Mesenchymal stem cell (in vitro differentiated cells and primary cell): ENCODE data around the gene NOMO2.
"Not testable (repeated sequence)": the region's sequence is repeated elsewhere in the genome, so short reads cannot be mapped to it uniquely, and the experiment has no call there.

Experiments used
- DNase-seq: peaks from one replicate; pipeline ENCODE4 v3.0.0-alpha.2; 2013
- H2AFZ ChIP-seq: one replicate; pipeline ENCODE4 v1.6.1; 2013; ENCODE audit warnings: low read depth, mild to moderate bottlenecking, control low read depth, inconsistent platforms, low read length, moderate library complexity
- H2AK5ac ChIP-seq: 2 replicates; pipeline ENCODE4 v1.6.1; 2013; ENCODE audit warnings: low read length, moderate library complexity, mild to moderate bottlenecking, inconsistent platforms; ENCODE audit not compliant: severe bottlenecking
- H2BK120ac ChIP-seq: one replicate; pipeline ENCODE4 v1.6.1; 2013; ENCODE audit warnings: low read depth, mild to moderate bottlenecking, inconsistent platforms, low read length, moderate library complexity
- H2BK12ac ChIP-seq, 2 experiments: one replicate each; pipeline ENCODE4 v1.6.1; 2013; ENCODE audit warnings: inconsistent platforms in 2 of 2, low read length in 2 of 2, mild to moderate bottlenecking in 2 of 2, moderate library complexity in 2 of 2, control low read depth in 1 of 2
- H2BK15ac ChIP-seq: one replicate; pipeline ENCODE4 v1.6.1; 2013; ENCODE audit warnings: mild to moderate bottlenecking, low read depth, inconsistent platforms; ENCODE audit not compliant: poor library complexity, severe bottlenecking
- H2BK5ac ChIP-seq: 2 replicates; pipeline ENCODE4 v1.6.1; 2013; ENCODE audit warnings: low read depth, mild to moderate bottlenecking, low read length, control low read depth, inconsistent platforms; ENCODE audit not compliant: poor library complexity, severe bottlenecking
- H3K14ac ChIP-seq, 2 experiments: one replicate each; pipeline ENCODE4 v1.6.1; 2013; ENCODE audit warnings: inconsistent platforms in 2 of 2, low read length in 2 of 2, control low read depth in 1 of 2, mild to moderate bottlenecking in 1 of 2, moderate library complexity in 1 of 2
- H3K18ac ChIP-seq, 2 experiments: one replicate each; pipeline ENCODE4 v1.6.1; 2013; ENCODE audit warnings: inconsistent platforms in 2 of 2, low read length in 2 of 2, control low read depth in 1 of 2, low read depth in 1 of 2, mild to moderate bottlenecking in 1 of 2
- H3K23ac ChIP-seq, 2 experiments: one replicate each; pipeline ENCODE4 v1.6.1; 2013; ENCODE audit warnings: inconsistent platforms in 2 of 2, low read length in 2 of 2, mild to moderate bottlenecking in 2 of 2, moderate library complexity in 2 of 2, control low read depth in 1 of 2
- H3K27ac ChIP-seq: 2 replicates; pipeline ENCODE4 v1.5.1; 2013; ENCODE audit warnings: mild to moderate bottlenecking, moderate library complexity, low read length, control low read depth, inconsistent platforms; ENCODE audit not compliant: poor library complexity, severe bottlenecking
- H3K27me3 ChIP-seq, 2 experiments: 2 replicates each; pipeline versions ENCODE4 v1.6.1 to v1.7.0; 2013; ENCODE audit warnings: low read length in 2 of 2, mild to moderate bottlenecking in 2 of 2, moderate library complexity in 2 of 2, control low read depth in 1 of 2, inconsistent platforms in 1 of 2; ENCODE audit not compliant: control insufficient read depth in 1 of 2, insufficient read depth in 1 of 2
- H3K36me3 ChIP-seq, 2 experiments: 2 replicates each; pipeline versions ENCODE4 v1.6.1 to v1.7.0; 2013; ENCODE audit warnings: low read length in 2 of 2, control low read depth in 1 of 2, inconsistent platforms in 1 of 2, low read depth in 1 of 2, mild to moderate bottlenecking in 1 of 2; ENCODE audit not compliant: insufficient read depth in 2 of 2, control insufficient read depth in 1 of 2
- H3K4ac ChIP-seq, 2 experiments: one replicate each; pipeline ENCODE4 v1.6.1; 2013; ENCODE audit warnings: inconsistent platforms in 2 of 2, low read length in 2 of 2, mild to moderate bottlenecking in 2 of 2, moderate library complexity in 2 of 2, control low read depth in 1 of 2, low read depth in 1 of 2
- H3K4me1 ChIP-seq: 2 replicates; pipeline ENCODE4 v1.6.1; 2013; ENCODE audit warnings: low read depth, low read length, control low read depth; ENCODE audit not compliant: control insufficient read depth, insufficient read depth
- H3K4me2 ChIP-seq: 2 replicates; pipeline ENCODE4 v1.6.1; 2013; ENCODE audit warnings: low read length, mild to moderate bottlenecking, inconsistent platforms; ENCODE audit not compliant: poor library complexity, severe bottlenecking
- H3K4me3 ChIP-seq, 2 experiments: 2 replicates each; pipeline versions ENCODE4 v1.5.1 to v1.7.0; 2013; ENCODE audit warnings: low read length in 2 of 2, mild to moderate bottlenecking in 2 of 2, control low read depth in 1 of 2, low read depth in 1 of 2; ENCODE audit not compliant: insufficient read depth in 1 of 2
- H3K79me1 ChIP-seq: replicated peaks from 2 replicates; pipeline ENCODE4 v1.6.1; 2013; ENCODE audit warnings: mild to moderate bottlenecking, control low read depth, low read length, inconsistent platforms; ENCODE audit not compliant: poor library complexity, severe bottlenecking
- H3K9ac ChIP-seq: 2 replicates; pipeline ENCODE4 v1.7.0; 2013; ENCODE audit warnings: mild to moderate bottlenecking, low read length, moderate library complexity
- H3K9me3 ChIP-seq: 2 replicates; pipeline ENCODE4 v1.7.0; 2013; ENCODE audit warnings: mild to moderate bottlenecking, low read length; ENCODE audit not compliant: control insufficient read depth
- H4K8ac ChIP-seq: one replicate; pipeline ENCODE4 v1.6.1; 2013; ENCODE audit warnings: inconsistent platforms, mild to moderate bottlenecking, low read length, moderate library complexity
- H4K91ac ChIP-seq: one replicate; pipeline ENCODE4 v1.6.1; 2013; ENCODE audit warnings: mild to moderate bottlenecking, low read length, inconsistent platforms
- WGBS: methylation state at CpG from one replicate; pipeline ENCODE4 v1.1.7; 2013; ENCODE audit warnings: mixed read lengths; 5-methylcytosine and 5-hydroxymethylcytosine counted together

NOMO2 gene

GRCh38 chr16:18492118-18492897, 69.6 kb downstream of the NOMO2 start:
- H3K79me1 ChIP-seq, H3K27me3 ChIP-seq, DNase-seq, H3K23ac ChIP-seq, H3K14ac ChIP-seq, H3K36me3 ChIP-seq, H3K4me1 ChIP-seq, H2AFZ ChIP-seq, H3K4me2 ChIP-seq, H3K18ac ChIP-seq, H2BK5ac ChIP-seq, H2BK12ac ChIP-seq, H2AK5ac ChIP-seq, H3K4me3 ChIP-seq, H2BK15ac ChIP-seq, H3K4ac ChIP-seq, H3K27ac ChIP-seq, H3K9me3 ChIP-seq, H3K9ac ChIP-seq, H2BK120ac ChIP-seq, H4K8ac ChIP-seq, H4K91ac ChIP-seq: not testable (repeated sequence)
- no CpG with 5 or more reads among the region's 11 CpGs for WGBS

DNA sequence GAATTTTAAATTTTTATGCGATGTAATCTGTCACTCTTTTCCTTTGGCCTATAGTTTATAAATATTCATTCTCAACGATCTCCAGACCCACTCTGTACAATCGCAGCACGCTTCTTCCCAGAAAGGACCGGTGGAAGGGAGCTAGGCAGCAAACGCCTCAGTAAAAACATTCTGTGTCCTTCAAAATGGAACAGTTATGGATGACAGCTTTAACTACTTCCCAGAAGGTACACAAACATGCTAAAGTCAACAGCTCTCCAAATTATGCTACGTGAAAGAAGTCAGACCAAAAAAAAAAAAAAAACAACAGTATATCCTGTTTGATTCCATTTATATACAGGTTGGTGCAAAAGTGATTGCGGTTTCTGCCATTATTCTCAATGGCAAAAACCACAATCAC, 125.9 kb downstream of the NOMO2 start:
- not testable (repeated sequence) for H2BK5ac ChIP-seq, H3K14ac ChIP-seq, H3K36me3 ChIP-seq, H3K4me1 ChIP-seq, H2BK12ac ChIP-seq, H3K18ac ChIP-seq, H2AFZ ChIP-seq, H3K27me3 ChIP-seq, H2BK15ac ChIP-seq, H3K23ac ChIP-seq, H4K8ac ChIP-seq, DNase-seq, H2BK120ac ChIP-seq, H4K91ac ChIP-seq, H3K9ac ChIP-seq, H3K4me3 ChIP-seq, H3K4ac ChIP-seq, H2AK5ac ChIP-seq, H3K79me1 ChIP-seq, H3K4me2 ChIP-seq, H3K9me3 ChIP-seq, H3K27ac ChIP-seq
- WGBS, result no CpG with 5 or more reads among the region's 8 CpGs

- not testable (repeated sequence) for H2BK15ac ChIP-seq, H2BK5ac ChIP-seq, H3K27me3 ChIP-seq, H2AK5ac ChIP-seq, H3K4me2 ChIP-seq, H3K79me1 ChIP-seq, H3K4me3 ChIP-seq, H3K4ac ChIP-seq, H2AFZ ChIP-seq, H3K36me3 ChIP-seq, H2BK120ac ChIP-seq, H4K8ac ChIP-seq, H4K91ac ChIP-seq, DNase-seq, H3K4me1 ChIP-seq, H3K27ac ChIP-seq, H2BK12ac ChIP-seq, H3K18ac ChIP-seq, H3K14ac ChIP-seq, H3K9me3 ChIP-seq, H3K23ac ChIP-seq, H3K9ac ChIP-seq
- WGBS, result no CpG with 5 or more reads among the region's 7 CpGs
Observed at GRCh38 chr16:18415827-18416226, 146.1 kb downstream of the NOMO2 start.

GRCh38 chr16:18409532-18410293, 152.2 kb downstream of the NOMO2 start:
- DNase-seq, H3K27ac ChIP-seq, H2AK5ac ChIP-seq, H3K14ac ChIP-seq, H3K4me3 ChIP-seq, H3K79me1 ChIP-seq, H2BK12ac ChIP-seq, H4K91ac ChIP-seq, H3K4me1 ChIP-seq, H4K8ac ChIP-seq, H3K18ac ChIP-seq, H2BK15ac ChIP-seq, H3K9me3 ChIP-seq, H3K4me2 ChIP-seq, H3K23ac ChIP-seq, H2BK5ac ChIP-seq, H3K36me3 ChIP-seq, H3K4ac ChIP-seq, H3K27me3 ChIP-seq, H2BK120ac ChIP-seq, H2AFZ ChIP-seq, H3K9ac ChIP-seq: not testable (repeated sequence)
- no CpG with 5 or more reads among the region's 11 CpGs for WGBS
